HG02678 (cell line): ENCODE data around the gene MMP28.

ENCODE experiments used
- ATAC-seq: cut with Tn5 transposase; IDR thresholded peaks from one replicate; pipeline ENCODE4 v1.9.1; 2021; ENCODE audit warnings: mild to moderate bottlenecking, moderate library complexity; ENCODE audit not compliant: unreplicated experiment

MMP28 gene, protein sequence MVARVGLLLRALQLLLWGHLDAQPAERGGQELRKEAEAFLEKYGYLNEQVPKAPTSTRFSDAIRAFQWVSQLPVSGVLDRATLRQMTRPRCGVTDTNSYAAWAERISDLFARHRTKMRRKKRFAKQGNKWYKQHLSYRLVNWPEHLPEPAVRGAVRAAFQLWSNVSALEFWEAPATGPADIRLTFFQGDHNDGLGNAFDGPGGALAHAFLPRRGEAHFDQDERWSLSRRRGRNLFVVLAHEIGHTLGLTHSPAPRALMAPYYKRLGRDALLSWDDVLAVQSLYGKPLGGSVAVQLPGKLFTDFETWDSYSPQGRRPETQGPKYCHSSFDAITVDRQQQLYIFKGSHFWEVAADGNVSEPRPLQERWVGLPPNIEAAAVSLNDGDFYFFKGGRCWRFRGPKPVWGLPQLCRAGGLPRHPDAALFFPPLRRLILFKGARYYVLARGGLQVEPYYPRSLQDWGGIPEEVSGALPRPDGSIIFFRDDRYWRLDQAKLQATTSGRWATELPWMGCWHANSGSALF

DNA sequence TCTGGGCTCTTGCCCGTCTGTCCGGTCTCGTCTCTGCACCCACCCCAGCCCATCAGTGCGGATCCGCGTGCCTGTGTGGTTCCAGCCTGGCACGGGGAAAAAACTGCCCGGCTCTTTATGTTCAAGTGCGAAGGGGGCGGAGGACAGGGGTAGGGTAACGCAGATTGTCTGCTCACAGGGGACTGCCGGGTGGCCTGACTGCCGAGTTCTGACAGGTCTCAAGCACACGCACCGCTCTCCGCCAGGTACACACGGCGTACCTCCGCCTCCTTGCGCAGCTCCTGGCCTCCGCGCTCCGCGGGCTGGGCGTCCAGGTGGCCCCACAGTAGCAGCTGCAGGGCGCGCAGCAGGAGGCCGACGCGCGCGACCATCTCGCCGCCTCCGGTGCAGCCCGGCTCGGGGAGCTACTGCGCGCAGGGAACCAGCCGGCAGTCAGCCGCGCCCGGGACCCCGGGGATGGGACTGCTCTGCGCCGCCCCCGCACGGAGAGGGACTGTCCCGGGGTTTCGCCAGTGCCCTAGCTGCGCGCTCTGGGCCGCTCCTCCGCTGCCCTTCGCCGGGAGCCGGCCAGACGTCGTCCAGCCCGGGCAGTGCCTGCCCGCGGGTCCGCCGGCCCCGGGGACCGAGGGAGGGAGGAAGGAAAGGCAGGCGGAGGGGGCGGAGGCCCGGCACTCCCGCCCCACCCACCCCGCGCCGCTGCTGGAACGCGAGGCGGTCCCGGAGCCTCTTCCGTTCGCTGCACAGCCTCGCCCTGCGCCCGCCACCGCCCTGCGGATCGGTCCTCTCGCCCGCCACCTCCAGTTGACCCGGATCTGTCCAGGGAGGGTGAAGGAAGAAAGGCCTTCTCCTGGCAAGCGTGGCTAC is at the start of gene MMP28:
TSS of gene MMP28 (minus strand) at position 635 of the 864 bp plus-strand sequence. CDS start at position 371, 264 bp downstream.
- no peak for ATAC-seq

DNA sequence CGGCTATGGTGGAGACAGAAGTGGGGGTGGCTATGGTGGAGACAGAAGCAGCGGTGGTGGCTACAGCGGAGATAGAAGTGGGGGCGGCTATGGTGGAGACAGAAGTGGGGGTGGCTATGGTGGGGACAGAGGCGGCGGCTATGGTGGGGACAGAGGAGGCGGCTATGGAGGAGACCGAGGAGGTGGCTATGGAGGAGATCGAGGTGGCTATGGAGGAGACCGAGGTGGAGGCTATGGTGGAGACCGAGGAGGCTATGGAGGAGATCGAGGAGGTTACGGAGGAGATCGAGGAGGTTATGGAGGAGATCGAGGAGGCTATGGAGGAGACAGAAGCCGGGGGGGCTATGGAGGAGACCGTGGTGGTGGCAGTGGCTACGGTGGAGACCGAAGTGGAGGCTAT is 49.1 kb upstream of the MMP28 start:
- no peak for ATAC-seq

DNA sequence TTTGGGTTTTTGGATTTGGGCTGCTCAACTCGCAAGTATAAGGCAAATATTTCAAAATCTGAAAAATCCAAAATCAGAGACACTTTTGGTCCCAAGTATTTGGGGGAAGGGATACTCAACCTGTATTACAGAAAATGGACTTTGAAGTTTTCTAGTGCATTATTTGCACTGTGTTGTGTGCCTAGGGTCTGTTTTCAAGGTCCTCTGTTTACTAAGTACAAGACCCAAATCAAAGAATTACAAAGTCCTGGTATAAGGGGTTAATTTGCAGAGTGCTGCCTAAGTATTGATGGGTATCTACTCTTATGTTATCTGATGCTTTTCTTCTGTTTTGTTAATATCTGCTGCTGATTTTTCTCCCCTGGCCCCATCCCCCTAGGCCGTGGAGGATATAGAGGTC is 48.3 kb upstream of the MMP28 start:
- no peak for ATAC-seq

DNA sequence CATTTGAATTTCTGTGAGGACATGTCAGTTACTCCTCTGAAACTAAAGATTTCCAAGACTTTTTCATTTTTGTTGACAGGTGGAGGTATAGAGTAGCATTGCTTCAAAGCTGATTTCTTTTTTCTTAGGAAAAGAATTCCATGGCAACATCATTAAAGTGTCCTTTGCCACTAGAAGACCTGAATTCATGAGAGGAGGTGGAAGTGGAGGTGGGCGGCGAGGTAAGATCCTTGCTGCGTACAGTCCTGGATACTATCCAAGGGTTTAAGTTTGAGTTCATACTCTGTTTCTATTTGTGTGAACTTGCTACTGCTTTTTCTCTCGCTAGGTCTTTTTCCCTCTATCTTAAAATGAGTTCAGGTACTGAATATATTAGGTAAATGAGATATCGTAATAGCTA is 46.8 kb upstream of the MMP28 start:
- ATAC-seq: no peak

DNA sequence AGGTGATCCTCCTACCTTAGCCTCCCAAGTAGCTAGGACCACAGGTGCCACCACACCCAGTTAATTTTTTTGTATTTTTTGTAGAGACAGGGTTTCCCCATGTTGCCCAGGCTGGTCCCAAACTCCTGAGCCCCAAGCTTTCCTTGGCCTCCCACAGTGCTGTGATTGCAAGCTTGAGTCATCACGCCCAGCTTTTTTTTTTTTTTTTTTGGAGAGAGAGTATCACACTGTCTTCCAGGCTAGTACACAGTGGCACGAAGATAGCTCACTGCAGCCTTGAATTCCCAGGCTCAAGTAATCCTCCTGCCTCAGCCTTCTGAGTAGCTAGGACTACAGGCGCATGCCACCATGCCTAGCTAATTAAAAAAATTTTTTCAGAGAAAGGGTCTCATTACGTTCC is 46.1 kb upstream of the MMP28 start:
- ATAC-seq: no peak

DNA sequence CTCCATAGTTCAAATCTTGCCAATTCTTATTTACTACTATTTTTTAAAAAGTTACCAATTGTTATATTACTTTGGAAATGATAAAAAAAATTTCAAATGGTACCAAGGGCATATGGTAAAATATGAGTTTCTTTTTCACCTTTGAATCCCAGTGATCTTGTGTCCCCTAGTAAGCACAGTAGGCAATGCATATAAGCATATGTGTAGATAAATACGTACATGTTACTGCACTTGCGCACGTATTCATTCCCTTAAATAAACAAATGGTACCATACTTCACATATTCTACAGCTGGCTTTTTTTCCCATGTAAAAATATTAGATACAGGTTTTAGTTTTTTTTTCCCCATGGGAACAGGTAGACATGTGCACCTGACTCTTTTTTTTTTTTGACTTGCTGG is 45.7 kb upstream of the MMP28 start:
- no peak for ATAC-seq

DNA sequence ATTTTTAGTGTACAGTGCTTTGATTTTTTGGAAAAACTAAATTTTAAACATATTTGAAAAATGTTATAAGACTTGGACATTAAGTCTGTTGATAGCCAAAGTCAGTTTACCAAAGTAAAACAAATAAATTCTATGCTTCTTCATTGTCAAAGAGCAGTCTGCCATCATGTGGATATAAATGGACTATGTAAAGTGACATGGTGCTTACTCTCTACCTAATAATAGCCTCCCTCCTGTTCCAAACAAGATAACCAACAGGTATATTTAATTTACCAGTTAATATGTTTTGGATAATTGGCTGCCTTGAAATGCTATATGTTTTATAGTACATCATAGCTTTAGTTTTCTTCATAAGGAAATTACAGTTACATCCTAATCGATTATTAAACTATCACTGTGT is 29.8 kb upstream of the MMP28 start:
- no peak for ATAC-seq

DNA sequence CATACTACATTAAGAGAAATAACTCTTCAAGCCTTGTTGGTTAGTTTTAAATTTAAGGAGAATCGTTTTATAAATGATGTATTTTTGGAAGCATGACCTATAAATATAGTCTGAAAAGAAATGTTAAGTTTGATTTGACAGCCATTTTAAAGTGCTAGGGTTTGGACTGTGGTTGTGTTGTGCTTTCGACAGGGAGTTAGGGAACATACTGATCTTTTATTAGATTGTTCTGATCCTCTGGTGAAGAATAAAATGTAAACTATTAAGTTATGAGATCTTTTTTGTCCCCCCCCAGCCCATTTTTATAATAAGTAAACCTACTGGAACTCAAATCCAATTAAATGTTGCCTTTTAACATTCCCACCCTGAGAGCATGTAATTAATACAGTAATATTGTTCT is 25.9 kb upstream of the MMP28 start:
- ATAC-seq: no peak

DNA sequence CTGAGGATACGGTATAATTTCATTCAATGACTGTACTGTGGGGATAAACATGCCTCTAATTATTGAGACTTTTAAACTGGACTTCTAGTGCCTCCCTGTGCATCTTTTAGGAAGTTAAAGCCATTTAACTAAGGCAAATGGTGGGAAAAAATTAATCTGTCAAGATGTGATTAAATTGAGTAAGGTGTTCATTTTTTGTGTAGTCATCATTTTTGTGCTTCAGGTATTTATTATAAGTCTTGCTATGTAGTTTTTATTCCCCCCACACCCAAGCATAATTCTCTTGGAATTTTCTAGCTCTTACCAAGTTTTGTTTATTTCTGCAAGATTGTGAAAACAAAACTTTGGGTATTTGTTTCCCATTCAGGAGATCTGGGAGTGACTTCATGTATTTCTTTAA is 24.0 kb upstream of the MMP28 start:
- no peak for ATAC-seq

DNA sequence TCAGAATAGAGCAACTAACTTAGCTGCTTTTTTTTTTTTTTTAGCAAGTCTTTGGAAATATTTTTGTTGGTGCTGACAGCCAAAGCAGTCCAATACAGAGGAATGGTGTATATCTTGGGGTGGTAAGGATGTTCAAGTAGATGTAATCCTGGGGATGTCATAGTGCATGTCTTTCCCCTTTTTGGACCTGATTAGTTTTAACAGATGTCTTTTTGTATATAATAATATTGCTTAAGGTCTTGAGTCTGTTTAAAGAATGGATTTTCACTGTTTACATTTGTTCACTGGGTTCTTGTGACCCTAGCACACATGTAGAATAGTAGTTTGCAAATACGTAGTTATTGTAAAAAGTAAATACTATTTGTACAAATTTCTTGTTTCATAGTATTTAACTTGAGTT is 21.8 kb upstream of the MMP28 start:
- ATAC-seq: no peak

DNA sequence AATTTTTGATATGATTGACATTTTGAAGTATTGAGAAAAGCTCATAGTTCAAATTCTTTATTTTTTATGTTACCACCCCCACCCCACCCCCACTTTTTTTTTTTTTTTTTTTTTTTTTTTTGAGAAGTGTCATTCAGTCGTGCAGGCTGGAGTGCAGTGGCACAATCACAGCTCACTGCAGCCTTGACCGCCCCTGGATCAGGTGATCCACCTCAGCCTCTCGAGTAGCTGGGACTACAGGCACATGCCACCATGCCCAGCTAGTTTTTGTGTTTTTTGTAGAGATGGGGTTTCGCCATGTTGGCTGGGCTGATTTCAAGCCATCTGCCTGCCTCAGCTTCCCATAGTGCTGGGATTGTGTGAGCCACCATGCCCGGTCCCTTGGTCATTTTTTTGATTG is 21.3 kb upstream of the MMP28 start:
- ATAC-seq: no peak

DNA sequence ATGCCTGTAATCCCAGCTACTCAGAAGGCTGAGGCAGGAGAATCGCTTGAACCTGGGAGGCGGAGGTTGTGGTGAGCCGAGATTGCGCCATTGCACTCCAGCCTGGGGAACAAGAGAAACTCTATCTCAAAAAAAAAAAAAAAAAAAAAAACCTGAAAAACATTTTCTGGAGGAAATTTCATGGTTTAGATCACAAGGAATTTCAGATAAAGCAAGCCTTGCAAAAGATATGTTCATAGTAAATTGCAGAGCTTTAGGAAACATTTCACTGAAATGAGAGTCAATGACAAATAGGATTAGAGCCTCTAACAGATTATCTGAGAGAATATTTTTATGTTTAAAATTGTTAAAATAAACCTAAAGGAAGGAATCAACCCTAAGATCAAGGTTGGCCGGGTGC is 17.0 kb upstream of the MMP28 start:
- ATAC-seq: no peak

DNA sequence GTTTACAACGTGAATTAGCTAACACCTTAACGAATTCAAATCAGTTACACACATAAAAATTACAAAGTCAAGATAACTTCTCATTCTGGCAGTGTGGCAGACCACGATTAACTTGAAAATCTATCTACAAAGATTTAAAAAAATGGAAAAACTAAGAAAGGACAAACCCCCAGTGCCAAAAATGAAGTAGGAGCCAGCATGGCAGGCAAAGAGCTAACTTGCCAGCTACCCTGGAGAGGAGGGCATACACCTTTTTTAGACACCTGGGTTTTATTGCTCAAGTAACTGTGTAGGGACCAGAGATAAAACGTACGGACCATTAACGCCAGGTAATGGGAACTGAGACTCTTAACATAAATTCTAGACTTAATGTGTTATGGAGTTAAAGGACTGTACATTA is 16.3 kb upstream of the MMP28 start:
- no peak for ATAC-seq

DNA sequence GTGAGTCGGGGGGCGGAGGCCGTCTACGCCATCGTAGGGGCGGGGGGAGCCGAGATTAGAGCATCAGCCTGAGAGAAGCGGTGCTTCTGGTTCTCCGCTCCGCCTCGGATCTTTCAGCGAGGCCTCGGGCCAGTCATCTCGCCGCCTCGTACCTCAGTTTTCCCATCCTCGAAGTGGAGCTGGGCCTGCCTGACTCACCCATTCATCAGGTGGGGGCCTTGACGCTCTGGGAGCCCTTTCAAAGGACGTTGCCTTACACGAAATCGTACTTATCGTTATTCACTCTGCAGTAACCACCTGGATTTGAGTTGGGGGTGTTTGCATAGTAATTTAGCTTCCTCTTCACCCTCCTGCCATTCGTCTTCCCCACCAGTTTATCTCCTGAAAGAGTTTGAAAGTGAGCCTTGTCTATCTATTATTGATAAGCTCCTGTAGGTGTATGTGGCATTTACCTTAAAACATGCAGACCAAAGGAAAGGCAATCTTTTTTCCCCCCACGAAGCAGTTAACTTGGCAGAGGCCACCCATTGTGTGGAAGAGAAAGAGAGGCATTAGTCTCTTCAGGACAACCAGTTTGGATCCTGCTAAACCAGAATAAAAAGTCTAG is 14.5 kb upstream of the MMP28 start:
- no peak for ATAC-seq

DNA sequence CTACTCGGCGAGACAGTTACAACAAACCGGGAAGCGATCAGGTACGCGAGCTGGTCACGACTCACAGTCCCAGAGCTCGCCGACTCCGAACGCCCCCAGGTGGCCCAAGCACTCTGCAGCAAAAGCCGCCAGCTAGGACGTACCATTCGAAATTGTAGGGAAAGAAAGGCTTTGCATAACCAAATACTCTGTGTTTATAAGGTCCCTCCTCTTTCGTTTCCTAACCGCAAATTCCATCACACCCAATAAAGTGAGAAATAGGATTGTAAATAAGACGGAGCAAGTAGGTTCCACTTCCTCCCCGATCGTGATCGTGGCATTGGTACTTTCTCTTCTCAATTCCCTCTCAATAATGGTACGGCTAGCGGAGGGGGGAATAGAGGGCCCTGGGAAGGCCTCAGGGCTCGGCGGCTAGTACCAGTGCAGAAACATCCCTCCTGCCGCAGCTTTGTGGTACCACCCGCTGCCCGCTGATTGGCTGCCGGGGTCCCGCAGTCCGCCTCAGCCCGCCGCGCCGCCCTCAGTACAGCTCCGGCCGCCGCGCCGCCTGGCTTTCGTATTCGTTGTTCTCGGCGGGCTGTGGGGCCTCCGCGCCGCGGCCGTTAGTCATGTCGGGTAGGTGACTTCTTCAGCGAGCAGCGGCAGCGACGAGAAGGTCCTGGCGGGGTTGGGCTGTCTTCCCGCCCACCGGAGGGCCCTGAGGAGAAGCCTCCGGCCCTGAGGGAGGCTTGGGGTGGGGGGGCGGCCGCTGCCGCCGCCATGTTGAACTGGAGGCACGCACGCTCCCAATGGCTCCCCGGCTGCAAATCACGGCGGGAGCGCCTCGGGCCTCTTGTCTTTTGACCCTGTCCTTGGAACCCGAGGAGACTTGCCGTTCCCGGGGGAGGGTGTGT is 13.8 kb upstream of the MMP28 start, which contains the start of gene TAF15:
TSS of gene TAF15 (plus strand) at position 523 of the 893 bp plus-strand sequence. CDS start at position 609, 86 bp downstream.
- ATAC-seq: peak; percentile 93

DNA sequence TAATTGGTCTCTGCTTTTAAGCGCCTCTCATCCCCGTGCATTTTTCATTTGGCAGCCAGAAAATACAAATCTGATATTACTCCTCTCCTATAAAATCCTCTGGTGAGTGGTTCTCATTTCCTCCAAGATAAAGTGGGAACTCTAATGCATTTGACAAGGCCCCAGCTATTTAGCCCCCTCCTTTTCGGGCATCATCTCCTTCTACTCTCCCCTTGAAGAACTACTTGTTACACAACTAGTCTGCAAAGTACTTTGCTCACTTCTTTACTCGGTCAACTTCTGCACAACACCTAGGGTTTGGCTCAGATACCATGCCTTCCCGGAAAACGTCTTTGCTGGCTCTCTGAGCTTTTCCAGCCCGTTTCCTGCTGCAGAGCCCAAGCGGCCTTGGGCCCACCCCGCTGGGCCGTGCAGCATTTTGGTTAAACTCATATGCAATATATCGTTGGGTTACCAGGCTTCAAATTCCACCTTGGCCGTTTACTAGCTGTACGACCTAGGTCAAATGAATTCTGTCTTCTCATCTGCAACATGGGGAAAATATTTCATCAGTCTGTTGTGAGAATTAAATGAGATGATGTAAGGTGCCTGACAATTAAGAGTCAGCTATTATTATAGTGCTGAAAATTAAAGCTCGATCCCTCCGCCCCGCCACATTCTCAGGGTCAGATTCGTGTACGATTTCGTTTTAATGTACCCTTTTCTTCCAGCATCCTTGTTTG is 13.0 kb upstream of the MMP28 start:
- no peak for ATAC-seq

DNA sequence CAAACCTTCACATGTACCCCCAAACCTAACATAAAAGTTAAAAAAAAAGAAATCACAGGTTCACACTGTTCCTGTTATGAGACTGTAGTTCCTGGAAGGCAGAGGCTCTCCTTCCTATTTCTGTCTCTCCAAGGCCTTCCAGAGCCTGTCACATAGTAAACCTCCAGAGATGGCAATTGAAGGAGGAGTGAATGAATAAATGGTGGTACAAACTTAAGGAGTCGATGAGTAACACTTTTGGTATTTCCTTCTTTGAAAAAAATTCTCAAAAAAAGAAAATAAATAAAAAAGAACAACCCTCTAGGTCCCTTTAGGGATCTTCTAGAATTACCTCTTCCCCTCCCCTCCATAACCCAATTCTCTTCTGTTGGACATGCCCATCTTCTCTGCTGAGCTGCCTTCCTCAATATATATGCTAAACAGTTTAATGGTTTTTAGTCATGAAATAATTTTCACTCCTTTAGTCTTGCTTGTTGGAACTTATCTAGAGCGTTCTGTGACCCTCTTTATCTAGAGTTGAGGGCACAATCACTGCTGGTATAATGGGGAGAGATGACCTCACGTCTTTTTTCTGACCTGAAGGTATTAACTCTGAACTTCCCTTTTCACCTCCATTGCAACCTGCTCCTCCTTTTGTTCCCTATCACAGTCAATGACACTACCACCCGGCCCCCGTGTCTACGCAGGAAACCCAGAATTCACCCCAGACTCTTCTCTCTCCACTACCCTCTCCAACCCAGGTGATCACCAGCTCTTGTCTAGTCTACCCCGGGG is 12.1 kb upstream of the MMP28 start:
- no peak for ATAC-seq

DNA sequence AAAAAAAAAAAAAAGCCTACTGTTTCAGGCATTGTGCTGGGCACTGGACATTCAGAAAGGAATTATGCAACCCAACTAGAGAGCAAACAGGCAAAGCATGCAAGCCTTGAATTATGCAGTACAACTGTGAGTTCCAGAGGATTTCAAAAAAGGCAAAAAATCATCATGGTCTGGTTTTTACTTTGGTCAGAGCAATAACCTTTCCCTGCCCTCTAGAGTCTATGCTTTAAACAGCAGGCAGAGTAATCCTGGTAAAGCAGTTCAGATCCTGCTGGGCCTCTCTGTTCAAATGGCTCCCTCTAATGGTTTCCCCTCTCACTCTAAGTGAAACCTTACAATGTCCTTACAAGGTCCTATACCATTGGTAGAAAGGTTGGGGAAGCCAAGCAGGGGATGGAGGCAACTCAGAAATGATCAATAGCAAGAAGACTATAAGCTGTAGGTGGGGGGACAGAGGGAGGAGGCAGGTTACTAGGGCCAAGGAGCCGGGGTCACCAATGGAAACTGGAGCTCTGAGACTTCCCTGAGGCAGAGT is 9.3 kb upstream of the MMP28 start:
- no peak for ATAC-seq
